Measurements from ENCODE around the gene DLX4. TPM values are rescaled to one million over a fixed set of nuclear protein-coding genes. Genes with fewer than 3 reads are reported as not detected.

The DLX4 gene
- total and polyA plus RNA-seq, 2 donors (not counting 3 experiments of a cell fraction or from before 2014, with no cell fraction given) = not detected

DNA sequence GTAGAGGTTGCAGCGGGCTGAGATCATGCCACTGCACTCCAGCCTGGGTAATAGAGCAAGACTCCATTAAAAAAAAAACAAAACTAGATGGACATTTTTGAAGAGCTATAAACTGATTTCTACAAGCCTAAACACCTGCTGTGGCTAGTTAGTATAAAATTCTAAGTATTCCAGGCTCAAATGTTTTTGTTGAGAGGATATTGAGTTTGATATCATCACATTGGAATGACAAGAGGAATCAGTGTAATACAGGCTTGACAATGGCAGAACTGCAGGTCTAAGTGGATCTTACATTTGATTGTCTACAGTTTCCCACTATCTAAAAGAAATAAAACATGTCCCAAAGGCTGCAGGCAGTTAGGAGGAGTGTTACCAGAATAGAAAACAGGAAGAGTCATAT, 49.9 kb downstream of the DLX4 start:
- no peak for DNase-seq (ENCODE audit: low read depth, low spot score)
- no TSS peak for BruUV-seq (replicated peaks)
- Histone ChIP-seq H3K79me2 (ENCODE audit: control insufficient read depth, insufficient read depth, low read length) (no peaks in the 10 kb centered on the region), H3K4me3 (replicated peaks in 1 of 3; ENCODE audit: insufficient read depth in 1 of 3, low read depth in 1 of 3, low read length in 3 of 3) (no peak overlapping the region), H3K27me3 (ENCODE audit: control insufficient read depth in 2 of 2, insufficient read depth in 2 of 2, low read length in 2 of 2) (peaks cover 6 to 8% of the 10 kb centered on the region in 2 experiments), H3K9me1 (replicated peaks; ENCODE audit: control insufficient read depth, extremely low read depth, insufficient read depth, low read length) (no peaks in the 10 kb centered on the region), H4K20me1 (replicated peaks; ENCODE audit: control insufficient read depth, extremely low read depth, insufficient read depth, low read length) (no peaks in the 10 kb centered on the region), H3K9ac (replicated peaks; ENCODE audit: extremely low read depth, insufficient read depth, low read length) (no peak overlapping the region), H3K36me3 (ENCODE audit: control insufficient read depth in 2 of 2, extremely low read depth in 1 of 2, insufficient read depth in 2 of 2, low read length in 2 of 2) (no peaks in the 10 kb centered on the region), H2AFZ (ENCODE audit: low read depth, low read length) (no peak overlapping the region), H3K4me2 (ENCODE audit: insufficient read depth, low read length) (no peak overlapping the region), H3K27ac (ENCODE audit: insufficient read depth, low read depth, low read length) (no peak overlapping the region), H3K4me1 (ENCODE audit: control insufficient read depth, extremely low read depth, insufficient read depth, low read length) (no peaks in the 10 kb centered on the region), H3K9me3 (replicated peaks; ENCODE audit: control insufficient read depth, insufficient read depth, low read length) (no peaks in the 10 kb centered on the region)
- ChIA-PET CTCF (interaction anchor here (1.0 kb wide), 1 partner anchor 75 kb away, joined by 5 read pairs; no protein-coding TSS in a partner anchor), POLR2A (no interaction called here)
- intact Hi-C loops (cut with micrococcal nuclease) = no loop called here
- TF ChIP-seq JUN (IDR thresholded peaks at IDR 0.05; ENCODE audit: borderline replicate concordance, insufficient read depth, insufficient read length, low read depth) (no peak), POLR2AphosphoS5 (IDR thresholded peaks at IDR 0.05; ENCODE audit: insufficient read depth, low read depth, low read length) (no peak), MYC (IDR thresholded peaks at IDR 0.05; ENCODE audit: low read depth, low read length) (no peak), POLR2A (IDR thresholded peaks at IDR 0.05; ENCODE audit: low read depth, low read length) (no peak), GATA2 (IDR thresholded peaks at IDR 0.05; ENCODE audit: insufficient read depth, insufficient read length, low read depth, low read length) (no peak), EZH2 (IDR thresholded peaks at IDR 0.05; ENCODE audit: borderline replicate concordance, low read depth, low read length, severe bottlenecking) (no peak), FOS (IDR thresholded peaks at IDR 0.05; ENCODE audit: borderline replicate concordance, insufficient read depth, low read length) (no peak)
- TF ChIP-seq, protein P1, sequence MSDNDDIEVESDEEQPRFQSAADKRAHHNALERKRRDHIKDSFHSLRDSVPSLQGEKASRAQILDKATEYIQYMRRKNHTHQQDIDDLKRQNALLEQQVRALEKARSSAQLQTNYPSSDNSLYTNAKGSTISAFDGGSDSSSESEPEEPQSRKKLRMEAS (IDR thresholded peaks at IDR 0.05; ENCODE audit: insufficient read depth, insufficient read length) = no peak
- TF ChIP-seq, protein P2, sequence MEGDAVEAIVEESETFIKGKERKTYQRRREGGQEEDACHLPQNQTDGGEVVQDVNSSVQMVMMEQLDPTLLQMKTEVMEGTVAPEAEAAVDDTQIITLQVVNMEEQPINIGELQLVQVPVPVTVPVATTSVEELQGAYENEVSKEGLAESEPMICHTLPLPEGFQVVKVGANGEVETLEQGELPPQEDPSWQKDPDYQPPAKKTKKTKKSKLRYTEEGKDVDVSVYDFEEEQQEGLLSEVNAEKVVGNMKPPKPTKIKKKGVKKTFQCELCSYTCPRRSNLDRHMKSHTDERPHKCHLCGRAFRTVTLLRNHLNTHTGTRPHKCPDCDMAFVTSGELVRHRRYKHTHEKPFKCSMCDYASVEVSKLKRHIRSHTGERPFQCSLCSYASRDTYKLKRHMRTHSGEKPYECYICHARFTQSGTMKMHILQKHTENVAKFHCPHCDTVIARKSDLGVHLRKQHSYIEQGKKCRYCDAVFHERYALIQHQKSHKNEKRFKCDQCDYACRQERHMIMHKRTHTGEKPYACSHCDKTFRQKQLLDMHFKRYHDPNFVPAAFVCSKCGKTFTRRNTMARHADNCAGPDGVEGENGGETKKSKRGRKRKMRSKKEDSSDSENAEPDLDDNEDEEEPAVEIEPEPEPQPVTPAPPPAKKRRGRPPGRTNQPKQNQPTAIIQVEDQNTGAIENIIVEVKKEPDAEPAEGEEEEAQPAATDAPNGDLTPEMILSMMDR (IDR thresholded peaks at IDR 0.05; ENCODE audit: extremely low read depth in 1 of 2, insufficient read depth in 1 of 2, low read depth in 1 of 2, low read length in 2 of 2) = no peak
- dilution Hi-C loops (cut with MboI; ENCODE audit: extremely low pct_ligation_motif_present, low sequenced_read_pairs) = no loop called here
- no peak for FAIRE-seq

All from endothelial cell of umbilical vein (primary cell).